GM19043 (cell line): ENCODE results near the gene PNCK.

Experiments
- ATAC-seq: cut with Tn5 transposase; IDR thresholded peaks from one replicate; pipeline ENCODE4 v1.9.1; 2021; ENCODE audit warnings: low read depth; ENCODE audit not compliant: unreplicated experiment

PNCK gene

GRCh38 chrX:153633048-153633447 lies 40.6 kb downstream of the PNCK start:
- ATAC-seq, result no peak

- ATAC-seq, result no peak
Observed at GRCh38 chrX:153632595-153632946, 41.0 kb downstream of the PNCK start.

- ATAC-seq, result no peak
Observed at GRCh38 chrX:153631907-153632594, 41.6 kb downstream of the PNCK start.

- no peak for ATAC-seq
Observed at GRCh38 chrX:153631346-153631745, 42.3 kb downstream of the PNCK start.

GRCh38 chrX:153628665-153629064 lies 44.9 kb downstream of the PNCK start:
- no peak for ATAC-seq

GRCh38 chrX:153628129-153628528 lies 45.5 kb downstream of the PNCK start:
- no peak for ATAC-seq

GRCh38 chrX:153627675-153628111 lies 45.9 kb downstream of the PNCK start:
- no peak for ATAC-seq

- no peak for ATAC-seq
Observed at GRCh38 chrX:153626863-153627674, 46.5 kb downstream of the PNCK start.

- ATAC-seq, result no peak
Observed at GRCh38 chrX:153626025-153626633, 47.5 kb downstream of the PNCK start.

- no peak for ATAC-seq
Observed at GRCh38 chrX:153625271-153626024, 48.2 kb downstream of the PNCK start.

- no peak for ATAC-seq
Observed at GRCh38 chrX:153624196-153625091, 49.2 kb downstream of the PNCK start.

GRCh38 chrX:153623310-153624029 lies 50.1 kb downstream of the PNCK start:
- no peak for ATAC-seq

- ATAC-seq, result no peak
Observed at GRCh38 chrX:153622661-153623309, 50.8 kb downstream of the PNCK start.

GRCh38 chrX:153621949-153622598 lies 51.5 kb downstream of the PNCK start:
- no peak for ATAC-seq

GRCh38 chrX:153620576-153620975 lies 53.0 kb downstream of the PNCK start:
- no peak for ATAC-seq
